ENCODE data around the gene BMF.

DNA sequence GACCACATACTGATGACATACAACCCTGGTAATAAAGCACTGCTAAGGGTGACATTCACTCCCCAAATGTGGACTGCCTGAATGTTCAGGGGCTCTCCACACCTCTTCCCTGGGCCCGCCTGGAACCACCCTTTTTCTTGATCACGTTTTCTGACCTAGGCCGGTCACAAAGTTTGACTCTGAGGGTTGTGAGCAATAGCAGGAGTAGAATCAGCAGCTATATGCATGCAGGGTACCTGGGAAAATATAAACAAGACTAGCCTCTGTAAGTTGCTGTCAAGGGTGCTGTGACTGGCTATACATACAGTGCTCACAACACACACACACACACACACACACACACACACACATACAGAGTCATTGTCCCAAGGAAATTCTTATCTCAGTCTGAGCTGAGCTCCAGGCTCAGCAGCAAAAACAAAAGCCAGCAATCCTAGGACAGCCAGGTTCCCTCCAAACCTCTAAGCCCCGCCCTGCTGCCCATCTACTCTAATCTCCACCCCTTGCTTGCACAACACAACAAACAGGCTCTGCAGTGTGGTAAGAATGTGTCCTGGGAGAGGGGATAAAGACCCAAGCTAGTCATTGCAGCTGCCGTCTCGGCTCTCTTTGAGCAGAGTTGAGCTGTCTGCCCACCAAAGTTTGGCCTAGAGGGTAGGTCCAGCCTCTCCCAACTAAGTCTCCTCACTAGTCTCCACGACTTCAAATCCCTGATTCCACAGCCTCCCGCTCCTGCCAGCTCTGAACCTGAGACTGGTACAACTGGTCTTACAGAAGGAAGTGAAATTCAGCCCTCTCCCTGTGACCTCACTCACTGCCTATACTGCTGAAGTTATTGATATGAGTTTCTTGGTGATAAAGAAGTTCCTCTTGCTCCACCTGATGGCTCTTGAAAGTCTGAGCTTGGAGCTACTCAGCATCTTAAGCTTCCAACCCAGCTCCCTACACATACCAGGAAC is 2.2 kb downstream of the BMF start:
- TF ChIP-seq, protein P1, sequence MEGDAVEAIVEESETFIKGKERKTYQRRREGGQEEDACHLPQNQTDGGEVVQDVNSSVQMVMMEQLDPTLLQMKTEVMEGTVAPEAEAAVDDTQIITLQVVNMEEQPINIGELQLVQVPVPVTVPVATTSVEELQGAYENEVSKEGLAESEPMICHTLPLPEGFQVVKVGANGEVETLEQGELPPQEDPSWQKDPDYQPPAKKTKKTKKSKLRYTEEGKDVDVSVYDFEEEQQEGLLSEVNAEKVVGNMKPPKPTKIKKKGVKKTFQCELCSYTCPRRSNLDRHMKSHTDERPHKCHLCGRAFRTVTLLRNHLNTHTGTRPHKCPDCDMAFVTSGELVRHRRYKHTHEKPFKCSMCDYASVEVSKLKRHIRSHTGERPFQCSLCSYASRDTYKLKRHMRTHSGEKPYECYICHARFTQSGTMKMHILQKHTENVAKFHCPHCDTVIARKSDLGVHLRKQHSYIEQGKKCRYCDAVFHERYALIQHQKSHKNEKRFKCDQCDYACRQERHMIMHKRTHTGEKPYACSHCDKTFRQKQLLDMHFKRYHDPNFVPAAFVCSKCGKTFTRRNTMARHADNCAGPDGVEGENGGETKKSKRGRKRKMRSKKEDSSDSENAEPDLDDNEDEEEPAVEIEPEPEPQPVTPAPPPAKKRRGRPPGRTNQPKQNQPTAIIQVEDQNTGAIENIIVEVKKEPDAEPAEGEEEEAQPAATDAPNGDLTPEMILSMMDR (IDR thresholded peaks at IDR 0.05; ENCODE audit: low read depth, low read length, missing input control): no peak
- TF ChIP-seq ATF3 (IDR thresholded peaks at IDR 0.05) (no peak), SP1 (IDR thresholded peaks at IDR 0.05) (peak; percentile 59), ZBTB33 (IDR thresholded peaks at IDR 0.05) (no peak), YY1 (IDR thresholded peaks at IDR 0.05) (peak; percentile 28), MAX (IDR thresholded peaks at IDR 0.05) (no peak), EGR1 (IDR thresholded peaks at IDR 0.05; ENCODE audit: low read depth in 2 of 2) (no peak), HNF4A (conservative IDR thresholded peaks at IDR 0.05) (peak; percentile 49 to 61), GABPA (IDR thresholded peaks at IDR 0.05 in 1 of 2, conservative IDR thresholded peaks at IDR 0.05 in 1 of 2) (no peak), TAF1 (conservative IDR thresholded peaks at IDR 0.05) (no peak)
- TF ChIP-seq, protein P2, sequence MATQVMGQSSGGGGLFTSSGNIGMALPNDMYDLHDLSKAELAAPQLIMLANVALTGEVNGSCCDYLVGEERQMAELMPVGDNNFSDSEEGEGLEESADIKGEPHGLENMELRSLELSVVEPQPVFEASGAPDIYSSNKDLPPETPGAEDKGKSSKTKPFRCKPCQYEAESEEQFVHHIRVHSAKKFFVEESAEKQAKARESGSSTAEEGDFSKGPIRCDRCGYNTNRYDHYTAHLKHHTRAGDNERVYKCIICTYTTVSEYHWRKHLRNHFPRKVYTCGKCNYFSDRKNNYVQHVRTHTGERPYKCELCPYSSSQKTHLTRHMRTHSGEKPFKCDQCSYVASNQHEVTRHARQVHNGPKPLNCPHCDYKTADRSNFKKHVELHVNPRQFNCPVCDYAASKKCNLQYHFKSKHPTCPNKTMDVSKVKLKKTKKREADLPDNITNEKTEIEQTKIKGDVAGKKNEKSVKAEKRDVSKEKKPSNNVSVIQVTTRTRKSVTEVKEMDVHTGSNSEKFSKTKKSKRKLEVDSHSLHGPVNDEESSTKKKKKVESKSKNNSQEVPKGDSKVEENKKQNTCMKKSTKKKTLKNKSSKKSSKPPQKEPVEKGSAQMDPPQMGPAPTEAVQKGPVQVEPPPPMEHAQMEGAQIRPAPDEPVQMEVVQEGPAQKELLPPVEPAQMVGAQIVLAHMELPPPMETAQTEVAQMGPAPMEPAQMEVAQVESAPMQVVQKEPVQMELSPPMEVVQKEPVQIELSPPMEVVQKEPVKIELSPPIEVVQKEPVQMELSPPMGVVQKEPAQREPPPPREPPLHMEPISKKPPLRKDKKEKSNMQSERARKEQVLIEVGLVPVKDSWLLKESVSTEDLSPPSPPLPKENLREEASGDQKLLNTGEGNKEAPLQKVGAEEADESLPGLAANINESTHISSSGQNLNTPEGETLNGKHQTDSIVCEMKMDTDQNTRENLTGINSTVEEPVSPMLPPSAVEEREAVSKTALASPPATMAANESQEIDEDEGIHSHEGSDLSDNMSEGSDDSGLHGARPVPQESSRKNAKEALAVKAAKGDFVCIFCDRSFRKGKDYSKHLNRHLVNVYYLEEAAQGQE (IDR thresholded peaks at IDR 0.05): no peak
